Activated T-cell treated with anti-CD3 and anti-CD28 coated beads, Interleukin-2, amount 50 U/mL, for 72 hours (primary cell): ENCODE measurements around the gene ZC3H13. TPM values are rescaled to one million over a fixed set of nuclear protein-coding genes. Genes with fewer than 3 reads are reported as not detected.
A peak's percentile ranks its signal among the peaks of the same experiment; 100 is the strongest.

Experiments used
- ATAC-seq, 2 donors: fragments of 150-1000 bp; cut with Tn5 transposase; replicated peaks in 1 of 2; 2 replicates each; pipeline ENCODE4 v1.10.0; 2021; ENCODE audit warnings: moderate library complexity in 2 of 2, mild to moderate bottlenecking in 1 of 2
- DNase-seq, 2 donors: peaks; one replicate each; pipeline ENCODE4 v3.0.0; 2021 to 2022; ENCODE audit warnings: mixed read lengths in 1 of 2
- H3K27ac Mint-ChIP-seq: one replicate; pipeline ENCODE4 v1.8.0; 2022; ENCODE audit warnings: mild to moderate bottlenecking, moderate library complexity, mixed read lengths
- H3K27me3 Mint-ChIP-seq: one replicate; pipeline ENCODE4 v1.8.0; 2022; ENCODE audit warnings: low read depth, mixed read lengths
- H3K36me3 Mint-ChIP-seq, 2 donors: one replicate each; pipeline ENCODE4 v1.8.0; 2022; ENCODE audit warnings: mixed read lengths in 2 of 2, mild to moderate bottlenecking in 1 of 2; ENCODE audit not compliant: insufficient read depth in 2 of 2
- H3K4me1 Mint-ChIP-seq: one replicate; pipeline ENCODE4 v1.8.0; 2022; ENCODE audit warnings: low read depth, mixed read lengths
- H3K4me3 Mint-ChIP-seq, 2 donors: one replicate each; pipeline ENCODE4 v1.8.0; 2022; ENCODE audit warnings: mild to moderate bottlenecking in 2 of 2, mixed read lengths in 2 of 2, moderate library complexity in 2 of 2
- H3K9me3 Mint-ChIP-seq, 2 donors: one replicate each; pipeline ENCODE4 v1.8.0; 2022; ENCODE audit warnings: mixed read lengths in 2 of 2
- total RNA-seq, 2 donors: library from RNA; stranded (reverse); gene quantifications; one replicate each; pipeline ENCODE4 v1.2.3, GENCODE V29; 2022

ZC3H13 gene
- total RNA-seq, 2 donors from 2014 or later: 39.6 to 48.3 TPM

GRCh38 chr13:45936621-45937020 lies 115.9 kb downstream of the ZC3H13 start:
- no peak overlapping the region for H3K27ac Mint-ChIP-seq
- H3K9me3 Mint-ChIP-seq: no peaks in the 10 kb centered on the region
- DNase-seq (no peak), ATAC-seq (no peak)
- no peaks in the 10 kb centered on the region for H3K4me1 Mint-ChIP-seq
- H3K27me3 Mint-ChIP-seq: peaks cover 12% of the 10 kb centered on the region
- no peaks in the 10 kb centered on the region for H3K36me3 Mint-ChIP-seq
- no peak overlapping the region for H3K4me3 Mint-ChIP-seq

DNA sequence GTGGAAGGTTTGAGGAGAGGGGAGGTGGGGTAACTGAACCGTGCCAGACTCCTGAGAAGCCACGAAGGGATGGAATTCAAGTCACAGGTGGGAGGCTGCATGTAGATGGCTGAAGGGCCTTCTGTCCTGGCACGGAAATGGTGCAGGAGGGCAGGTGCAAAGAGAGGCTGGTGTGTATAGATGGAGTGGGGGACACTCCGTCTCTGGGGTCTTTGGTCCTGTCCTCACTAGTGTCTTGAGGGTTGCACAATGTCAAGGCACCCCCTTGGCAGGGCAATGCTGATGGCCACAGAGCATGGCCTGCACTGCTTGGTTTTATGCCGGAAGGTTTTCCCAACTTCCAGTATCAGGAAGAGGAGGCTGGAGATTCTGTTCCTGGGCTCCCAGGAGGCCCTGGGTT lies 118.3 kb downstream of the ZC3H13 start:
- no peak overlapping the region for H3K27ac Mint-ChIP-seq
- peaks cover 12% of the 10 kb centered on the region for H3K27me3 Mint-ChIP-seq
- H3K4me1 Mint-ChIP-seq: no peaks in the 10 kb centered on the region
- ATAC-seq (no peak), DNase-seq (no peak)
- no peak overlapping the region for H3K4me3 Mint-ChIP-seq
- H3K9me3 Mint-ChIP-seq: no peaks in the 10 kb centered on the region
- H3K36me3 Mint-ChIP-seq: no peaks in the 10 kb centered on the region

DNA sequence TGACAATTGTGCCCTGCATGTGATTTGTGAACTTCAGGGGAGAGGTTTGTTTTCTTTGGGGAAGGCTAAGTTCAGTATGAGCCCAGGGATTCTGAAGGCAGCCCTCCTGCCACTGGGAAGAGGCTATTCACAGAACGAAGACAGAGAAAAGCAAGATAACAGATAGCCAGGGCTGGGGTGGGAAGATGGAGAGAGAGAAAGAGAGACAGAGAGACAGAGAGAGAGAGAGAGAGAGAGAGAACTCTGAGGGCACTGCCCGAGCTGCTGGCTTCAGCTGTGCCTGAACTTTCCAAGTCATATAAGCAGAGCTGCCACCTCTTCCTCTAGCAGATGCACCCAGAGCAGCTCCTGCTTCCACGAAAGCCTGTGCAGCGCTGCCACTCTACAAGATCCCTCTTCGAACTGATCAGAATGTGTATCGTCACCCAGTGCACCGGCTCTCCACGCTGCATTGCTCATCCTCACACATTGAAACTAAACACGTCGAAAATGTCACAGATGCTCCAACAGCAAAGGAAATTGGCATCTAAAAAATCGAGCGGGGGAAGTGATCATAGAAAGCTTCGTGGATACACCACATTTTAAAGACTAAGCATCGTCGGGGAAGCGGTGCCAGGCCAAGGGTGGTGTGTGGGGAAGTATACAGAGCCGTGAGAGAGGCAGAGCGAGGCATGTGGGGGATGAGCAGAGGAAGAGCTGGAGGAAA lies 119.2 kb downstream of the ZC3H13 start:
- H3K9me3 Mint-ChIP-seq: no peaks in the 10 kb centered on the region
- H3K27ac Mint-ChIP-seq: no peak overlapping the region
- H3K27me3 Mint-ChIP-seq: peaks cover 12% of the 10 kb centered on the region
- DNase-seq (no peak), ATAC-seq (no peak)
- no peaks in the 10 kb centered on the region for H3K36me3 Mint-ChIP-seq
- H3K4me1 Mint-ChIP-seq: no peaks in the 10 kb centered on the region
- H3K4me3 Mint-ChIP-seq: no peak overlapping the region

DNA sequence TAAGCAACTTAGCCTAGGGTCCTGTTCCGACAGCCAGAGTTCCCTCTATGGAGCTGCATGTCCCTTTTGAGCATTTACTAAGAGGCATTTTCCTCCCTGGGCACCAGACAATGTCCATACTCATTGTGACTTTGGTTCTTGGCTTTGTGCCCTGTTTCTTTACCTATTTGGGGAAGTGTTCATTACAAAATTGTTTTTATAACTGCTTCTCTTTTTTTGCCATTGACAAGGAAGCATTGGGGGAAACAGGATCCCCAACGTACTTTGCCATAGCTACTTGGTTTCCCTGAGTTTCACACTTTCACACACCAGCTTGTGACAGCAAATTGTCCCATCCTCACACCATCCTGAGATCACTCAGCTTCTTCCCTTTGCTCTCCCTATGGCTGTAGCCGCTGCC lies 119.9 kb downstream of the ZC3H13 start:
- Mint-ChIP-seq H3K4me1 (no peaks in the 10 kb centered on the region), H3K9me3 (no peaks in the 10 kb centered on the region), H3K27ac (no peak overlapping the region), H3K27me3 (peaks cover 12% of the 10 kb centered on the region), H3K4me3 (no peak overlapping the region), H3K36me3 (no peaks in the 10 kb centered on the region)
- no peak for ATAC-seq
- no peak for DNase-seq

DNA sequence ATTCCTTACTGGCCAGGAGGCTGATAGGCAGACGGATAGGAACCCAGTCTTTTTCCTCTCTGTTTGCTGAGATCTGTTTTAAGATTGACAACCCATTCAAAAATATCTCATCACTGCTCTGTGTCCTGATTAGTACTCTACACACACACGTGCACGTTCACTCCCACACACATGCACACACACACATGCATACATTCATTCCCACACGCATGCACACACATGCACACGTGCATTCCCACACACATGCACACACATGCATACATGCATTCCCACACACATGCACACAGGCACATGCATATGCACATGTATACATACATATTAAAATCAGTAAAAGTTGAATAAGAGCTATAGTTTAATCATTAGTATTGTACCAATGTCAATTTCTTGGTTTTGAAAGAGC lies 120.4 kb downstream of the ZC3H13 start:
- no peak overlapping the region for H3K4me3 Mint-ChIP-seq
- no peak for DNase-seq

DNA sequence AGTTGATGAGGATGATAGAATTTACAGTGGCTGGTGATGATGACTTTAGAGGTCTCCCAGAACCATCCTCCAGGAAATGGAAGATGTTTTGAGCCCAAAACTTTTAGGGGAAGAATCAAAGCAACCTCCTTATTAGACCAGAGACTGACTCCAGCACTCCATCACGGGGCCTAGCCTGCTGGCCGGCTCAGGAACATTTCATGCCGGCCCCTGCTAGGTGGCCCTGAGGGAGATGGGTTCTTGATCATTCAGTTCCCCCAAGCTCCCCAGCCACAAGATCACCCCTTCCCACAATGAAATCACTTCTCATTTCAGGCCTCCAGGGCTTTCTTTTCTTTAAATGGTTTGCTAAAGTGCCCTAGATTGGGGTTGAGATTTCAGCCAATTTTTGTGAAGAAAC lies 121.3 kb downstream of the ZC3H13 start:
- H3K4me3 Mint-ChIP-seq: no peak overlapping the region
- H3K9me3 Mint-ChIP-seq: no peaks in the 10 kb centered on the region
- H3K4me1 Mint-ChIP-seq: no peaks in the 10 kb centered on the region
- H3K27ac Mint-ChIP-seq: no peak overlapping the region
- no peaks in the 10 kb centered on the region for H3K36me3 Mint-ChIP-seq
- no peak for DNase-seq
- no peak for ATAC-seq
- peaks cover 12% of the 10 kb centered on the region for H3K27me3 Mint-ChIP-seq

More for the DNA sequence above, 120.4 kb downstream of the ZC3H13 start:
- Mint-ChIP-seq H3K27ac (no peak overlapping the region), H3K9me3 (no peaks in the 10 kb centered on the region), H3K4me1 (no peaks in the 10 kb centered on the region), H3K36me3 (no peaks in the 10 kb centered on the region), H3K27me3 (peaks cover 12% of the 10 kb centered on the region)
- ATAC-seq: no peak

GRCh38 chr13:45930177-45930576 lies 122.4 kb downstream of the ZC3H13 start:
- H3K9me3 Mint-ChIP-seq: no peaks in the 10 kb centered on the region
- no peaks in the 10 kb centered on the region for H3K36me3 Mint-ChIP-seq
- no peaks in the 10 kb centered on the region for H3K4me1 Mint-ChIP-seq
- H3K27me3 Mint-ChIP-seq: peaks cover 10% of the 10 kb centered on the region
- H3K4me3 Mint-ChIP-seq: no peak overlapping the region
- DNase-seq: no peak
- no peak for ATAC-seq
- H3K27ac Mint-ChIP-seq: no peak overlapping the region

- Mint-ChIP-seq H3K9me3 (no peaks in the 10 kb centered on the region), H3K4me3 (no peak overlapping the region), H3K36me3 (no peaks in the 10 kb centered on the region), H3K4me1 (no peaks in the 10 kb centered on the region), H3K27ac (no peak overlapping the region), H3K27me3 (peaks cover 6% of the 10 kb centered on the region)
- ATAC-seq: no peak
- no peak for DNase-seq
These were observed 123.7 kb downstream of the ZC3H13 start for GRCh38 chr13:45928843-45929242.

GRCh38 chr13:45928176-45928575 lies 124.4 kb downstream of the ZC3H13 start:
- DNase-seq (no peak), ATAC-seq (no peak)
- Mint-ChIP-seq H3K36me3 (no peaks in the 10 kb centered on the region), H3K4me3 (no peak overlapping the region), H3K27ac (no peak overlapping the region), H3K9me3 (no peaks in the 10 kb centered on the region), H3K4me1 (no peaks in the 10 kb centered on the region), H3K27me3 (peaks cover under 1% of the 10 kb centered on the region)

DNA sequence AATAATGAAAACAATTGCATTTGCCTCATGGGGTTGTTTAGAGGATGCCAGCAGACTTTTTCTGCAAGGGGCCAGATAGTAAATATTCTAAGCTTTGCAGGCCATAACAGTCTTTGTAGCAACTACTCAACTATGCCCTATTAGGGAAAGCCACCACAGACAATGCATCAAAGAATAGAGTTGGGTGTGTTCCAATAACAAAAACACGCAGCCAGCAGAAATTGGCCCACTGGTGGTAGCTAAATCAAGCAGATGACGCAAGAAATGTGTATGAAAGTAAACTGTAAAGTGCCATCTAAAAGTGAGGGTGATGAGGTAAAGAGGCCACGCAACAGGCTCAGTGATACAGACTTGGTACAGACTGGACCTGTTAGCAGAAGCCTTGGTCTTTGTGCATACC lies 125.8 kb downstream of the ZC3H13 start:
- H3K36me3 Mint-ChIP-seq: no peaks in the 10 kb centered on the region
- no peaks in the 10 kb centered on the region for H3K9me3 Mint-ChIP-seq
- DNase-seq (no peak), ATAC-seq (no peak)
- no peaks in the 10 kb centered on the region for H3K27me3 Mint-ChIP-seq
- H3K4me3 Mint-ChIP-seq: no peak overlapping the region
- no peaks in the 10 kb centered on the region for H3K4me1 Mint-ChIP-seq
- H3K27ac Mint-ChIP-seq: no peak overlapping the region

DNA sequence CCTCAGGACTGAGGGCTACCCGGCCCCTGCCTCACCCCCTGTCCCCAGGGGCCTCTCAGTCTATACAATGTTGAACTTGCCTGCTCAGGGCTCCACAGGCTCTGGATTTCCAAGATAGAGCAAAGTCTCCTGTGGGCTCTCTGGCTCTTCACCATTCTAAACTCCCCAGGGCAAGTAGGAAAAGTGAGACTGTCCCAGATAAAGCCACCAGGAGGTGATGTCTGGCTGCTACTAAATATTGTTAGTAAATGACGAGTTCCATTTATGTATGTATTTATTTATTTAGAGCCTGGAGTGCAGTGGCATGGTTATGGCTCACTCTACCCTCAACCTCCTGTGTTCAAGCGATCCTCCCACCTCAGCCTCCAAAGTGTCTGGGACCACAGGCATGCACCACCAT lies 127.4 kb downstream of the ZC3H13 start:
- Mint-ChIP-seq H3K4me1 (no peaks in the 10 kb centered on the region), H3K27me3 (no peaks in the 10 kb centered on the region), H3K27ac (no peak overlapping the region), H3K9me3 (no peaks in the 10 kb centered on the region), H3K36me3 (no peaks in the 10 kb centered on the region), H3K4me3 (no peak overlapping the region)
- no peak for DNase-seq
- no peak for ATAC-seq

DNA sequence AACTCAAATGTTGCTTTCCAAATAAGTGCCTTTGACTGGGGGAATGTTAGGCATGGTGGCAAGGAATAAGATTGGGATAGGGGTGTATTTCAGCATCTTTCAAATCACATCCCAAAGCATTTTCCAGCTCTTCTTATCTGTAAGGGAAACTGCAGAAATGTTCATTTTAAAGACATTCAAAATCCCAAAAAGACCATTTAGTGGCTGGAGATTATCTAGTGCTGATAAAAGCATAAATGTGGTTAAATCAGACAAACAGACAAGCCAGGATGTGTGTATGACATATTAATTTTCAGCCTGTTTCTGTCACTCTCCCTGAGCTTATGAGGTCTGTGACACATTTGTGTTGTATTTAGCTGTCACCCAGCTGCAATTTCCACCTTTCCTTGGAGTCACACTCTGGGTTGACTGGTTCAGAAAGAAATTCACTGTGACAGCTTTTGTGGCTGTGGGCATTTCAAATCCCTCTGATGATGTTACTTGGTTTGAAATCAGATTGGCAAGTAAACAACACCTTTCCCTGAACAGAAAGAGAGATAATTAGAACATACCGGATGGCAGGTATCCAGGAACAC lies 131.3 kb downstream of the ZC3H13 start:
- Mint-ChIP-seq H3K9me3 (no peaks in the 10 kb centered on the region), H3K4me1 (no peaks in the 10 kb centered on the region), H3K36me3 (no peaks in the 10 kb centered on the region), H3K27ac (no peak overlapping the region), H3K4me3 (no peak overlapping the region), H3K27me3 (no peaks in the 10 kb centered on the region)
- no peak for DNase-seq
- ATAC-seq: no peak

GRCh38 chr13:45918597-45918996 lies 133.9 kb downstream of the ZC3H13 start:
- H3K36me3 Mint-ChIP-seq: no peaks in the 10 kb centered on the region
- peak; percentile 49 to 85 for ATAC-seq
- H3K27ac Mint-ChIP-seq: no peak overlapping the region
- H3K4me3 Mint-ChIP-seq: no peak overlapping the region
- no peaks in the 10 kb centered on the region for H3K27me3 Mint-ChIP-seq
- DNase-seq: no peak
- H3K9me3 Mint-ChIP-seq: no peaks in the 10 kb centered on the region
- no peaks in the 10 kb centered on the region for H3K4me1 Mint-ChIP-seq

- H3K9me3 Mint-ChIP-seq: no peaks in the 10 kb centered on the region
- ATAC-seq (no peak), DNase-seq (no peak)
- H3K27ac Mint-ChIP-seq: no peak overlapping the region
- no peaks in the 10 kb centered on the region for H3K36me3 Mint-ChIP-seq
- no peak overlapping the region for H3K4me3 Mint-ChIP-seq
- H3K4me1 Mint-ChIP-seq: no peaks in the 10 kb centered on the region
- no peaks in the 10 kb centered on the region for H3K27me3 Mint-ChIP-seq
These were observed 135.5 kb downstream of the ZC3H13 start for GRCh38 chr13:45917019-45917418.
